Keratinocyte (primary cell): ENCODE measurements around the gene RABEP1. TPM values are rescaled to one million over a fixed set of nuclear protein-coding genes. Genes with fewer than 3 reads are reported as not detected.
A peak's percentile ranks its signal among the peaks of the same experiment; 100 is the strongest.
"Not testable (repeated sequence)": the region's sequence is repeated elsewhere in the genome, so short reads cannot be mapped to it uniquely, and the experiment has no call there.

Experiments used
- DNase-seq: peaks from one replicate; pipeline ENCODE4 v3.0.0-alpha.2; 2011; ENCODE audit warnings: low read depth, missing footprints, low spot score
- FAIRE-seq: peaks from 2 replicates; lab custom pipeline; 2011; peaks lifted over from hg19 to GRCh38; lab: Jason Lieb, UNC
- H2AFZ ChIP-seq: 2 replicates; pipeline ENCODE4 v1.6.0; 2012; ENCODE audit warnings: low read length, control low read depth, inconsistent platforms; ENCODE audit not compliant: control insufficient read depth
- H3K27ac ChIP-seq: 2 replicates; pipeline ENCODE4 v1.5.1; 2011; ENCODE audit warnings: low read length; ENCODE audit not compliant: control insufficient read depth, insufficient read depth
- H3K27me3 ChIP-seq: 3 replicates; pipeline ENCODE4 v1.6.0; 2011; ENCODE audit warnings: low read length; ENCODE audit not compliant: control insufficient read depth, insufficient read depth; ENCODE audit errors: extremely low read depth
- H3K36me3 ChIP-seq, 2 experiments: 2 replicates in 1 of 2; 3 replicates in 1 of 2; pipeline ENCODE4 v1.5.1; 2011; ENCODE audit warnings: low read length in 2 of 2, mild to moderate bottlenecking in 1 of 2; ENCODE audit not compliant: control insufficient read depth in 2 of 2, insufficient read depth in 2 of 2; ENCODE audit errors: extremely low read depth in 1 of 2
- H3K4me1 ChIP-seq: 3 replicates; pipeline ENCODE4 v1.5.1; 2011; ENCODE audit warnings: low read length; ENCODE audit not compliant: control insufficient read depth, insufficient read depth; ENCODE audit errors: extremely low read depth
- H3K4me2 ChIP-seq: 3 replicates; pipeline ENCODE4 v1.6.0; 2011; ENCODE audit warnings: low read depth, low read length; ENCODE audit not compliant: control insufficient read depth, insufficient read depth; ENCODE audit errors: extremely low read depth
- H3K4me3 ChIP-seq, 3 experiments: fragments of 200-600 bp in 1 of 3; sonication (generic) in 1 of 3; 2 replicates in 2 of 3; 3 replicates in 1 of 3; pipeline ENCODE4 v1.5.1; 2011 to 2016; ENCODE audit warnings: low read length in 3 of 3, mild to moderate bottlenecking in 3 of 3, control low read depth in 2 of 3, inconsistent platforms in 1 of 3, low read depth in 1 of 3, mixed read lengths in 1 of 3, mixed run types in 1 of 3, moderate library complexity in 1 of 3; ENCODE audit not compliant: control insufficient read depth in 2 of 3, insufficient read depth in 2 of 3; ENCODE audit errors: extremely low read depth in 1 of 3
- H3K79me2 ChIP-seq: 2 replicates; pipeline ENCODE4 v1.6.0; 2012; ENCODE audit warnings: low read length; ENCODE audit not compliant: control insufficient read depth, insufficient read depth
- H3K9ac ChIP-seq: 3 replicates; pipeline ENCODE4 v1.6.0; 2011; ENCODE audit warnings: low read length; ENCODE audit not compliant: control insufficient read depth, insufficient read depth; ENCODE audit errors: extremely low read depth
- H3K9me1 ChIP-seq: 3 replicates; pipeline ENCODE4 v1.6.0; 2011; ENCODE audit warnings: low read length; ENCODE audit not compliant: control insufficient read depth, insufficient read depth; ENCODE audit errors: extremely low read depth
- H3K9me3 ChIP-seq: 2 replicates; pipeline ENCODE4 v1.5.1; 2012; ENCODE audit warnings: low read depth, low read length; ENCODE audit not compliant: control insufficient read depth
- H4K20me1 ChIP-seq: 3 replicates; pipeline ENCODE4 v1.6.0; 2011; ENCODE audit warnings: low read length; ENCODE audit not compliant: control insufficient read depth, insufficient read depth; ENCODE audit errors: extremely low read depth
- CTCF ChIP-seq, 3 experiments: IDR thresholded peaks in 1 of 3; conservative IDR thresholded peaks in 1 of 3; optimal IDR thresholded peaks in 1 of 3; 2 replicates in 2 of 3; 3 replicates in 1 of 3; pipeline versions ENCODE3 to v1.5.1; 2011; ENCODE audit warnings: low read length in 3 of 3, mild to moderate bottlenecking in 3 of 3, moderate library complexity in 2 of 3, control low read depth in 1 of 3, inconsistent platforms in 1 of 3; ENCODE audit not compliant: insufficient read depth in 2 of 3; ENCODE audit errors: extremely low read depth in 1 of 3
- EZH2 ChIP-seq: IDR thresholded peaks from one replicate; pipeline ENCODE4 v1.6.1; 2012; ENCODE audit warnings: inconsistent platforms, mild to moderate bottlenecking, low read length, moderate library complexity
- dilution Hi-C: fragments of 300-500 bp; cut with MboI; formaldehyde crosslinking; loops from one replicate; pipeline ENCODE4 v1.7.0; 2020; ENCODE audit warnings: low sequenced_read_pairs; ENCODE audit not compliant: extremely low pct_ligation_motif_present
- polyA minus RNA-seq, 3 experiments: library from RNA; depleted of rRNA, polyadenylated mRNA; stranded (reverse); fragments of >200 nt; gene quantifications; 1 replicate in 1 of 3; 2 replicates in 1 of 3; 3 replicates in 1 of 3; pipeline ENCODE4 v1.2.3, GENCODE V29; 2011
- polyA plus RNA-seq, 5 experiments: library from polyadenylated mRNA; depleted of rRNA in 3 of 5; stranded (reverse) in 3 of 5; stranded (forward) in 1 of 5; unstranded in 1 of 5; fragments of >200 nt; gene quantifications; 1 replicate in 1 of 5; 2 replicates in 3 of 5; 3 replicates in 1 of 5; pipeline versions ENCODE4 v1.2.1 to v1.2.3, GENCODE V29; 2011 to 2012; ENCODE audit warnings: missing spikeins in 2 of 5, low read depth in 1 of 5, low replicate concordance in 1 of 5

RABEP1 gene, protein sequence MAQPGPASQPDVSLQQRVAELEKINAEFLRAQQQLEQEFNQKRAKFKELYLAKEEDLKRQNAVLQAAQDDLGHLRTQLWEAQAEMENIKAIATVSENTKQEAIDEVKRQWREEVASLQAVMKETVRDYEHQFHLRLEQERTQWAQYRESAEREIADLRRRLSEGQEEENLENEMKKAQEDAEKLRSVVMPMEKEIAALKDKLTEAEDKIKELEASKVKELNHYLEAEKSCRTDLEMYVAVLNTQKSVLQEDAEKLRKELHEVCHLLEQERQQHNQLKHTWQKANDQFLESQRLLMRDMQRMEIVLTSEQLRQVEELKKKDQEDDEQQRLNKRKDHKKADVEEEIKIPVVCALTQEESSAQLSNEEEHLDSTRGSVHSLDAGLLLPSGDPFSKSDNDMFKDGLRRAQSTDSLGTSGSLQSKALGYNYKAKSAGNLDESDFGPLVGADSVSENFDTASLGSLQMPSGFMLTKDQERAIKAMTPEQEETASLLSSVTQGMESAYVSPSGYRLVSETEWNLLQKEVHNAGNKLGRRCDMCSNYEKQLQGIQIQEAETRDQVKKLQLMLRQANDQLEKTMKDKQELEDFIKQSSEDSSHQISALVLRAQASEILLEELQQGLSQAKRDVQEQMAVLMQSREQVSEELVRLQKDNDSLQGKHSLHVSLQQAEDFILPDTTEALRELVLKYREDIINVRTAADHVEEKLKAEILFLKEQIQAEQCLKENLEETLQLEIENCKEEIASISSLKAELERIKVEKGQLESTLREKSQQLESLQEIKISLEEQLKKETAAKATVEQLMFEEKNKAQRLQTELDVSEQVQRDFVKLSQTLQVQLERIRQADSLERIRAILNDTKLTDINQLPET
- 19.5 to 27.1 TPM (median 20.6 TPM) in 3 replicates for polyA plus RNA-seq
- 43.6 TPM for polyA plus RNA-seq (2011; ENCODE audit: low read depth)
- polyA plus RNA-seq (2011; cell fraction: cytosol; rRNA removed), result 16.0 and 23.7 TPM in 2 replicates
- polyA plus RNA-seq (2011; cell fraction: nucleus; rRNA removed), result 17.1 and 21.0 TPM in 2 replicates
- polyA plus RNA-seq (2012; ENCODE audit: low replicate concordance), result 13.8 and 26.4 TPM in 2 replicates
- 18.2 to 39.0 TPM (median 36.9 TPM) in 3 replicates for polyA minus RNA-seq
- 24.9 TPM for polyA minus RNA-seq (2011; cell fraction: cytosol; rRNA and poly(A)+ RNA removed)
- 16.4 and 24.0 TPM in 2 replicates for polyA minus RNA-seq (2011; cell fraction: nucleus; rRNA and poly(A)+ RNA removed)

- H4K20me1 ChIP-seq, result peaks cover 4% of the 10 kb centered on the region
- dilution Hi-C loops, result no loop called here
- no peak for FAIRE-seq
Measured at GRCh38 chr17:5281814-5282641, at the start of gene RABEP1. Gene RABEP1, plus strand, starts transcription at chr17:5282284. Its CDS starts 203 bp downstream, at chr17:5282487.

GRCh38 chr17:5233492-5233891 lies 48.6 kb upstream of the RABEP1 start:
- H3K9me1 ChIP-seq, H3K4me1 ChIP-seq, DNase-seq, dilution Hi-C loops, H4K20me1 ChIP-seq, H3K79me2 ChIP-seq, H3K36me3 ChIP-seq, H3K27ac ChIP-seq, H3K9me3 ChIP-seq, H3K4me3 ChIP-seq, FAIRE-seq, H3K27me3 ChIP-seq, H2AFZ ChIP-seq, H3K9ac ChIP-seq, H3K4me2 ChIP-seq: not testable (repeated sequence)

More at GRCh38 chr17:5281814-5282641, at the start of gene RABEP1:
- peak within 1 kb of the TSS; percentile 78 for H3K4me2 ChIP-seq
- H3K79me2 ChIP-seq, result peaks cover 43% of the 10 kb centered on the region
- no peaks in the 10 kb centered on the region for H3K9me3 ChIP-seq
- DNase-seq, result peak; percentile 38
- H3K9me1 ChIP-seq, result no peaks in the 10 kb centered on the region
- H3K4me1 ChIP-seq, result peaks cover 20% of the 10 kb centered on the region
- TF ChIP-seq EZH2 (no peak), CTCF (optimal IDR thresholded peaks at IDR 0.05 in 1 of 3, IDR thresholded peaks at IDR 0.05 in 1 of 3, conservative IDR thresholded peaks at IDR 0.05 in 1 of 3; ENCODE audit: extremely low read depth in 1 of 3, insufficient read depth in 2 of 3, low read length in 3 of 3) (peak in 1 of 3 experiments; percentile 17)
- no peaks in the 10 kb centered on the region for H3K27me3 ChIP-seq
- H2AFZ ChIP-seq, result peak within 1 kb of the TSS; percentile 80
- no peaks in the 10 kb centered on the region for H3K36me3 ChIP-seq
- H3K9ac ChIP-seq, result peak within 1 kb of the TSS; percentile 77
- peak within 1 kb of the TSS; percentile 55 to 81 (median 79) for H3K4me3 ChIP-seq
- peak within 1 kb of the TSS; percentile 68 for H3K27ac ChIP-seq
